K562 (cell line): ENCODE measurements around the gene SPHK1. TPM values are rescaled to one million over a fixed set of nuclear protein-coding genes. Genes with fewer than 3 reads are reported as not detected.

Source experiments
- ATAC-seq: fragments of 200-7000 bp; cut with Tn5 transposase; 3 replicates; pipeline ENCODE4 v1.9.1; 2020; ENCODE audit warnings: moderate library complexity
- BruUV-seq: library from RNA; stranded (reverse); fragments of 400-500 nt; replicated peaks from 2 replicates; lab custom pipeline; 2021; lab: Mats Ljungman, UMichigan
- CTCF ChIA-PET: fragments of 300-600 bp; formaldehyde crosslinking; extraction: SDS; loops from one replicate; lab custom pipeline; 2021; ENCODE audit warnings: low intra/inter-chr PET ratio; lab: Yijun Ruan, JAX
- POLR2A ChIA-PET: fragments of 300-600, 350-650 bp; sonication (Branson Sonifier 250); formaldehyde crosslinking; extraction: SDS; loops from one replicate; lab custom pipeline; 2021; ENCODE audit warnings: antibody characterized with exemption, inconsistent platforms; lab: Yijun Ruan, JAX
- DNase-seq, 4 experiments: peaks; one replicate each; pipeline versions ENCODE4 v3.0.0 to v3.0.0-alpha.2; 2011 to 2018; ENCODE audit warnings: low spot score in 3 of 4, mixed read lengths in 3 of 4; ENCODE audit errors: extremely low read depth in 1 of 4
- FAIRE-seq: peaks from 2 replicates; lab custom pipeline; 2011; peaks lifted over from hg19 to GRCh38; lab: Jason Lieb, UNC
- H2AFZ ChIP-seq: 2 replicates; pipeline ENCODE4 v1.6.0; 2011; ENCODE audit warnings: low read depth, low read length, control low read depth, inconsistent platforms
- H3K27ac ChIP-seq: fragments of 200-600 bp; 3 replicates; pipeline ENCODE4 v1.8.0; 2011; ENCODE audit warnings: low read depth, mild to moderate bottlenecking, control low read depth, inconsistent platforms, low read length, moderate library complexity, mixed read lengths; ENCODE audit errors: extremely low read depth
- H3K27me3 ChIP-seq, 2 experiments: fragments of 300-600 bp in 1 of 2; 2 replicates in 1 of 2; 3 replicates in 1 of 2; pipeline versions ENCODE4 v1.6.0 to v1.8.0; 2011; ENCODE audit warnings: inconsistent platforms in 2 of 2, low read length in 2 of 2, mild to moderate bottlenecking in 1 of 2, mixed read lengths in 1 of 2, moderate library complexity in 1 of 2; ENCODE audit not compliant: control insufficient read depth in 2 of 2, insufficient read depth in 2 of 2
- H3K36me3 ChIP-seq: fragments of 300-600 bp; 3 replicates; pipeline ENCODE4 v1.8.0; 2011; ENCODE audit warnings: mild to moderate bottlenecking, low read length, inconsistent platforms; ENCODE audit not compliant: control insufficient read depth, insufficient read depth
- H3K4me1 ChIP-seq, 2 experiments: fragments of 200-600 bp in 1 of 2; replicated peaks in 1 of 2; 2 replicates in 1 of 2; 3 replicates in 1 of 2; pipeline versions ENCODE4 v1.5.1 to v1.8.0; 2011; ENCODE audit warnings: inconsistent platforms in 2 of 2, low read length in 2 of 2, mild to moderate bottlenecking in 1 of 2, mixed read lengths in 1 of 2, moderate library complexity in 1 of 2; ENCODE audit not compliant: control insufficient read depth in 2 of 2, insufficient read depth in 2 of 2
- H3K4me2 ChIP-seq: 2 replicates; pipeline ENCODE4 v1.6.1; 2011; ENCODE audit warnings: low read length, control low read depth, inconsistent platforms, mixed read lengths; ENCODE audit not compliant: insufficient read depth
- H3K4me3 ChIP-seq: fragments of 200-600 bp; sonication (generic), shearing (Covaris generic); 2 replicates; pipeline ENCODE4 v1.5.1; 2016; ENCODE audit warnings: control low read depth, inconsistent platforms
- H3K79me2 ChIP-seq: fragments of 200-600 bp; 3 replicates; pipeline ENCODE4 v1.8.0; 2011; ENCODE audit warnings: low read length, inconsistent platforms; ENCODE audit not compliant: control insufficient read depth, insufficient read depth
- H3K9ac ChIP-seq, 2 experiments: 2 replicates each; pipeline versions ENCODE4 v1.6.0 to v1.6.1; 2011; ENCODE audit warnings: low read depth in 2 of 2, low read length in 2 of 2, control low read depth in 1 of 2, inconsistent platforms in 1 of 2, mild to moderate bottlenecking in 1 of 2, mixed read lengths in 1 of 2; ENCODE audit not compliant: insufficient read depth in 1 of 2
- H3K9me1 ChIP-seq: one replicate; pipeline ENCODE4 v1.6.0; 2011; ENCODE audit warnings: inconsistent platforms, mild to moderate bottlenecking, low read length, moderate library complexity; ENCODE audit not compliant: control insufficient read depth, insufficient read depth
- H3K9me3 ChIP-seq: replicated peaks from 2 replicates; pipeline ENCODE4 v1.5.1; 2011; ENCODE audit warnings: low read depth, low read length, inconsistent platforms; ENCODE audit not compliant: control insufficient read depth, insufficient read depth
- H4K20me1 ChIP-seq: replicated peaks from 2 replicates; pipeline ENCODE4 v1.6.1; 2011; ENCODE audit warnings: low read length, inconsistent platforms, mixed read lengths; ENCODE audit not compliant: control insufficient read depth, insufficient read depth
- HSF4 ChIP-seq: fragments of 250-450 bp; sonication (Bioruptor Pico); IDR thresholded peaks from 2 replicates; pipeline ENCODE4 v2.1.2; 2022; ENCODE audit warnings: mild to moderate bottlenecking, moderate library complexity, borderline replicate concordance
- MEF2A ChIP-seq: IDR thresholded peaks from 2 replicates; pipeline ENCODE4 v1.6.1; 2011; ENCODE audit warnings: low read depth, mild to moderate bottlenecking, low read length, moderate library complexity; ENCODE audit not compliant: control insufficient read depth
- SNIP1 ChIP-seq: fragments of 450-650 bp; IDR thresholded peaks from 2 replicates; pipeline ENCODE4 v1.7.1; 2017; ENCODE audit warnings: low read depth, mild to moderate bottlenecking
- ZNF436 ChIP-seq: fragments of 250-450, 450-650 bp; sonication (Bioruptor Pico); formaldehyde crosslinking; IDR thresholded peaks from 2 replicates; pipeline ENCODE4 v1.7.0; 2020; ENCODE audit warnings: mild to moderate bottlenecking
- WGBS: fragments of 100-300 bp; shearing (Covaris generic); methylation state at CpG from one replicate; pipeline ENCODE4 v1.1.6; 2016; ENCODE audit warnings: low coverage, mixed read lengths; ENCODE audit not compliant: insufficient coverage; ENCODE audit errors: missing lambda C conversion rate; 5-methylcytosine and 5-hydroxymethylcytosine counted together
- in situ Hi-C: fragments of 300-500 bp; cut with MboI; formaldehyde crosslinking; loops from 4 replicates; pipeline ENCODE4 v1.15.0; 2018; ENCODE audit warnings: inconsistent platforms, mixed read lengths
- intact Hi-C: fragments of 100-400 bp; cut with micrococcal nuclease; formaldehyde crosslinking; loops from 2 replicates; pipeline ENCODE4 v1.14.2; 2022
- polyA plus RNA-seq, 8 experiments: library from polyadenylated mRNA; depleted of rRNA in 4 of 8; stranded (reverse) in 5 of 8; unstranded in 3 of 8; fragments of >200 nt; fragmentation: Nextera tagmentation in 2 of 8; fragmentation: Illumina TruSeq in 1 of 8; extraction: Ambion mirVana in 2 of 8; extraction: Trizol in 1 of 8; gene quantifications; 2 replicates each; pipeline versions ENCODE4 v1.2.1 to v1.2.3, GENCODE V29; 2011 to 2014; ENCODE audit warnings: inconsistent platforms in 1 of 8, missing spikeins in 1 of 8
- total RNA-seq, 7 experiments: library from RNA; depleted of rRNA in 6 of 7; stranded (reverse); fragments of >200 nt in 6 of 7; fragmentation: Illumina TruSeq in 2 of 7; extraction: Trizol in 2 of 7; gene quantifications; 2 replicates each; pipeline versions ENCODE4 v1.2.1 to v1.2.3, GENCODE V29; 2011 to 2021; ENCODE audit warnings: low replicate concordance in 1 of 7

Gene SPHK1
- total and polyA plus RNA-seq, 9 of the 15 experiments (the other 6 are each of a cell fraction or from before 2014, with no cell fraction given) = 0.21 to 60.3 (median 14.5) TPM

GRCh38 chr17:76381633-76382350 is 2.6 kb upstream of the SPHK1 start:
- peaks cover 6% of the 10 kb centered on the region; the same call in 1 of the 3 replicates for H3K36me3 ChIP-seq
- ChIA-PET POLR2A (interaction anchor here (0.6 kb wide), 4 partner anchors 126 to 1121 kb away, joined by 3 to 4 read pairs (median 3); partner anchors contain the start of gene GGA3), CTCF (no interaction called here)
- no peak overlapping the region for H3K4me2 ChIP-seq
- H3K27ac ChIP-seq = no peak overlapping the region
- H3K9ac ChIP-seq = peak overlapping the region in 1 of 2 experiments; percentile 6; a peak in 1 of 4 replicates
- H3K9me3 ChIP-seq = no peaks in the 10 kb centered on the region
- H3K79me2 ChIP-seq = peaks cover 31% of the 10 kb centered on the region
- DNase-seq (no peak), ATAC-seq (no peak), FAIRE-seq (no peak)
- no peak overlapping the region for H3K4me3 ChIP-seq
- WGBS = 93% methylated on average over 9 of the region's 19 CpGs
- no peaks in the 10 kb centered on the region for H3K9me1 ChIP-seq
- BruUV-seq = no TSS peak
- no peaks in the 10 kb centered on the region for H4K20me1 ChIP-seq
- H3K4me1 ChIP-seq = peaks cover 16 to 58% of the 10 kb centered on the region in 2 experiments
- TF ChIP-seq SNIP1 (no peak), ZNF436 (CRISPR knock-in tag) (no peak), HSF4 (CRISPR knock-in tag) (no peak), MEF2A (no peak)
- H3K27me3 ChIP-seq = no peaks in the 10 kb centered on the region
- intact Hi-C loops (no loop called here), in situ Hi-C loops (no loop called here)
- H2AFZ ChIP-seq = no peak overlapping the region
